DMS79 treated with DMSO at 0.1 percent for 48 hours (cell line): ENCODE results near the gene STN1.

Source experiments
- DNase-seq: peaks from one replicate; lab custom pipeline; 2025; lab: John Stamatoyannopoulos, UW

Gene STN1

DNA sequence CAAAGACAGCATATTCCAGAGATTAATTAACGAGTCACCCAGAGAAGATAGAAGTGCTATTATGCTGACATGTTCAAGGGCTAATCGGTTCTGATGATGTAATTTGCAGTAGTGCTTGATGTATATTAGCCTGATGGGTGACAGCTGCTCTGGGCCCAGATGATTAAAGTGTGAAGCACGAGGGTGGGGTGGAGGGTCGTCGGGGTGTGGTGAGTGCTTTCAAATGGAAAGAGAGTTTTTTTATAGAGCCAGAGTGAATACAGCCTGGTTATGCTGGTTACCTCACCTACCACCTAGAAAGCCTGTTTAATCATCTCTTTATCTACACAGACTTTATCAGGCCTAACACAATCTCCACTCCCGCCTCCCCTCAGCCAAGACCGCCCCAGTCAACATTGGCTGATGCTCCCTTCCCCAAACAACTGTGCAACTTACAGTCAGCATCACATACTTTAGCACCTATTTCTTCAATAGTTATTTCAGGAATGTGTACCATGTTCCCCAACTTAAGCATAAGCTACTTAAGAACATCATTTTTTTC is 11.5 kb upstream of the STN1 start:
- DNase-seq = no peak

GRCh38 chr10:103928784-103929183 is 10.8 kb upstream of the STN1 start:
- DNase-seq = no peak

GRCh38 chr10:103926722-103927319 is 8.8 kb upstream of the STN1 start:
- DNase-seq = no peak

GRCh38 chr10:103925591-103925990 is 7.6 kb upstream of the STN1 start:
- no peak for DNase-seq

DNA sequence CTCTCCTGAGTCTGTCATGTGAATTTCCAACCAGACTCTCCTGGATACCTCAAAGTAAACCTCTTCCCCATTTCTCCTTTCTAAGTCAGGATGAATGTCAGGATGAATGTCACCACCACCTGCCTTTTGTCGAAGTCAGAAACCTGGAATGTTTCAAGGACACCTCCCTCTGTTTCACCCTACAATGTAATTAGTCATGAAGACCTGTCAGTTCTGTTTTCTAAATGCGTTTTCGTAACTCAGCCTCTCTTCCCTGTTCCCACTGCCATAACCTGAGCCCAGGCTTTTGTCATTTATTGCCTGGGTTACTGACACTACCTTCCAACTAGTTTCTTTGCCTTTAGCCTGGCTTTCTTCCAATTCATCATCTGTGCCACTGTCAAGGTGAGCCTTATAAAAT is 5.5 kb upstream of the STN1 start:
- no peak for DNase-seq

- no peak for DNase-seq
Measured at GRCh38 chr10:103922659-103923058, 4.7 kb upstream of the STN1 start.

- no peak for DNase-seq
Measured at GRCh38 chr10:103921750-103922195, 3.8 kb upstream of the STN1 start.

DNA sequence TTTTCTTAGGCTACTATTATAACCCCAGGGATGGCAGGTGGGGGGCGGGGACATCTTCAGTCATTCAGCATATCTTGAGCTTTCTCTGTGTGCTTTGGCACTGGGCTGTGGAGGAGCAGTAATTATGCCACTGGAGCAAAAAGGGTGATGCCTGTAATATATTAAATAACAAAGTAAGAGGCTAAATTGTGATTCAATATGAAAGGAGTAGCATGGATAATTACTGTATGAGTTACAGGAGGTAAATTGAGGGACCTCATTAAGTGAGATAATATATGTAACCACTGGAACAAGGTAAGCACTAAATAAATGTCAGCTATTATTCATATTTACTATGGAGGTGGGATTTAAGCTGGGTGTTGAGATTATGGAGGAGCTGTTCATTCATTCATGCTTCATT is 3.3 kb upstream of the STN1 start:
- DNase-seq = no peak

GRCh38 chr10:103919648-103920025 is 1.7 kb upstream of the STN1 start:
- DNase-seq = no peak

GRCh38 chr10:103917302-103918052 is 507 bp downstream of the STN1 start:
- no peak for DNase-seq

- DNase-seq = no peak
Measured at GRCh38 chr10:103916876-103917275, 1.1 kb downstream of the STN1 start.

DNA sequence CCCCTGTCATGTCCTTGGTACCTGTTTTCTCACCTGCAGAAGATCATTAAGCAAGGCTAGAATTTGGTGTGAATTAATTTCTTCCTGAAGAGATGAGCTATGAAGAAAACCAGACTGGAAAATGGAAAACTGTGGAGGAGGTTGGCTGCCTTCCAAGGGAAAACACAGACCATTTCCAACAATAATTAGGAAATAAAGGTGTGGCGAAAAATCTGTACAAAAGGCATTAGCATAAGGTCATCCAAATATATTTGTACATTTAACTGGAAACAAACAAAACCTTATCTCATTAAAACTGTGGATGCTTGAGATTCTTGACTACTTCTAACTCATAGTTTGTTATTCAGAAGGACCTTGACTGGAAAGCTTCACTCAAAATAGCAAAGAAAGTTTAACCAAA is 1.7 kb downstream of the STN1 start:
- DNase-seq = no peak

DNA sequence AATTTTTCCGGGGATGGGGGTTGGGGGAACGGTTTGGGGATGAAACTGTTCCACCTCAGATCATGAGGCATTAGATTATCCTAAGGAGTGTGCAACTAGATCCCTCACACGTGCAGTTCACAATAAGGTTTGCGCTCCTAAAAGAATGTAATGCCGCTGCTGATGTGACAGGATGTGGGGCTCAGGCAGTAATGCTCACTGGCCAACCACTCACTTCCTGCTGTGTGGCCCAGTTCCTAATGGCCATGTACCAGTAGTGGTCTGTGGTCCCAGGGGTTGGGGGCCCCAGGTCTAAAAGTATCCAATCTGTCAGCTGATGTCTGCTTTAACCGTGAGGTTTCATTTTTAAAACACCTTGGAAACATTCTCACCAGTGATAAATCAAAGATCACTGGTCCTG is 2.2 kb downstream of the STN1 start:
- no peak for DNase-seq

DNA sequence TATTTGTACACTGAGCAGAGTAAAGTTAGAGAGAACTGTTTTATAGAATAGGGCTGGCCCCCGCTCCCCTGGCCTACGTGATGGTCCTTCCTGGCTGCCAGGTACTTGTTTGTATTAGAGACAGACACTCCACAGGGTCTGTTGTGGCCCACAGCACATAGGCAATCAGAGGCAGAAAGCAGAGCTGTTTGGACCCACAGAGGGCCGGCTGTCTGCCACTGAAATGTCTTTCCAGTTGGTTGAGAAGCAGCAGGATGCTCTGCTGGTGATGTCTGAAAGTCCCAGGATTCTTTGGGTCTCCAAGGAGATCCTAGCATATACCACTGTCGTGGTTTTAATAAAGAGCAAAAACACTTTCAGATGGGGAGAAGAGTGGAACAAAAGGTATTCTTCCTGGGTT is 5.2 kb downstream of the STN1 start:
- no peak for DNase-seq

DNA sequence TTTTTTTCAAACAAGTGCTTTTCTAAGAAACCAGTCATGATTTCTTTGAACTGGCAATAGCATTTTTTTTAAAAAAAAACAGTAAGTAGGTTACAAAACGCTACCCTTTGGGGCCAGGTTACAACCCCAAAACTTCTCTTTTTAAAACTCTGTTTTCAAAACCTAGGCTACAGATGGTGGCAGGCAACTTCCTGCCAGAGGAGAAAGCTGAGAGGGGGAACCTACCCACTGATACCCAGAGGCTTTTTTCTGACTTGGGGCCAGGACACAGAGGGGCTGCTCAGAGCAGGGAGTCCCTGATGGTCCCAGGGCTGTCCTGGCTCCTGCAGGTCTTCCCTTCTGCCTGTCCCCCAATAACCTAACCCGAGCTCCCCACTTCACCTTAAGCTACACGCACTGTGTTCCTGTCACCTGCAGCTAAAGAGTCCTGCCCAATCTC is 6.9 kb downstream of the STN1 start:
- DNase-seq = no peak

DNA sequence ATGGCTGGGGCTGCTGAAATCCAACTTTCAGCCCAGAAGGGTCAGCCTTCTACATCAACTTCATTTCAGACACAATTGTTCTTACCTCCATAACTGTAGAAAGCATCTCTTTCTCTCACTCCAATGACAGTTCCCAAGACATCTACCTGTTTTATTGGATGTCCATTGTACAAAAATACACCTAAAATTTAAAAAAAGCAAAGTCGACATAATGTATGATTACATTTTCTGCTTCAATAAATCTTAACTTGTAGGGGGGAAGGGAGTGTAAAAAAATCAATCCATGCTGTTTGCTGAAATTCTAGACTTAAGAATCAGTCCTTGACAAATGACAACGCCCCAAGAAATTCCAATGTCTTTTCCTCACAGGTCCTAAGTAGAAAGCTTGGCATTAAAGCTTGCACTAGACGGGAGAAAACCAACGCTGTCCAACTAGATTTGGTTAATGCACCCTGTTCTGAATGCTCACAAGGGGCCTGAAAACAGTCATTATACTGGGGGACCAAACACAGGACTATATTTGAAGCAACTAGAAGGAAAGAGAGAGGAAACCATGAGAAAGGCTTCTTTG is 7.5 kb downstream of the STN1 start:
- DNase-seq = no peak

- no peak for DNase-seq
Measured at GRCh38 chr10:103905441-103905840, 12.5 kb downstream of the STN1 start.

DNA sequence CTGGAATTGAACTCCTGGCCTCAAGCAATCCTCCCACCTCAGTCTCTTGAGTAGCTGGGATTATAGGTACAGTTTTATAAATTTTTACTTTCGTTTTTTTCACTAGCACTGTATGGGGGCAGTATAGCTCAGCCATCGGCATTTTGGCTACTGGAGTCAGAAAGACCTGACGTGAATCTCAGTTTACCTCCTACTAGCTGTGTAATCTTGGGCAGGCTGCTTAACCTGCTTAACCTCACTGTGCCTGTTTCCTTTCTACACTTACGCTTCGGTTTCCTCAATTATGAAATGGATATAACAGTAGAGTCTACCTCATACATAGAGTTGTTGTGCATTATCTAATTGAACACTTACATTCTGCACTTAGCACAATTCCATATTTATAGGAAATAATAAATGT is 16.7 kb downstream of the STN1 start:
- no peak for DNase-seq

GRCh38 chr10:103899312-103899711 is 18.7 kb downstream of the STN1 start:
- DNase-seq = no peak

- no peak for DNase-seq
Measured at GRCh38 chr10:103897241-103897774, 20.7 kb downstream of the STN1 start.

- no peak for DNase-seq
Measured at GRCh38 chr10:103896225-103896624, 21.8 kb downstream of the STN1 start.

GRCh38 chr10:103895411-103896186 is 22.4 kb downstream of the STN1 start:
- no peak for DNase-seq
